ENCODE results near the gene MAGI1.
"Not testable (repeated sequence)": the region's sequence is repeated elsewhere in the genome, so short reads cannot be mapped to it uniquely, and the experiment has no call there.

MAGI1 gene

DNA sequence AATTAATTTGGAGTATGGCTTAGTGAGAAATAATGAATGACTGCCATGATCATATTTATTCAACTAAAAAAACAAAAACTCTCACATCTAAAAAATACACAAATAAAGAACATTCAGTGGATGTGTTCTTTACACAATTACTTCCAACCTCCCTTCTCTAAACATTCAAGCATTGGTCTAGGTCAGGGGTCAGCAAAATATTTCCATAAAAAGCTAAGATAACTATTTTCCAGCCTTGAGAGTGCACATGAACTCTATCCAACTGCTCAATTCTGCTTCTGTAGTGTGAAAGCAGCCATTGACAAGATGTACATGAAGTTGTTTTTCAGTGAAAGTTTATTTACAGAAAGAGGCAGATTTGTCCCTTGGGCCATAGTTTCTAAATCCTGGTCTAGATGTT, 406.3 kb downstream of the MAGI1 start:
- no peak for DNase-seq (ENCODE audit: low read depth in 2 of 2)

DNA sequence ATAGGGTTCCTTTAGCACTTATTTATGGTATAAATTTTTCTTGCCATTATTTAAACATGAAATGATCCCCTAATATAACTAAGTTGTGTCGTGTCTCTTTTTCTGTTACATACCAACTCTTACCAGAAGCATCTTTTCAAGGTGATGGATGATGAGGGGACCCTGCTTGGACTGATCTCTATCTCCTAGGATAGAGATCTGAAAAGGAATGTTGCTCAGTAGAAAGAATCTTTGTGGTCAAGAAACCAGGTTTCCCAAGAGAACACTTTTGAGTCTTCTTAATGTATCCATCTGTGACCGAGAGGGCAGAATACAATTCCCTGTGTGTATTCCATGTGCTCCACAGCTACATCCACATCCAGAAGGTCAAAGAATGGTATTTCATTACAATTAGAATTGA, 409.7 kb downstream of the MAGI1 start:
- no peak for DNase-seq (ENCODE audit: low read depth in 2 of 2)

- no peak for DNase-seq (ENCODE audit: low read depth in 2 of 2)
Observed at GRCh38 chr3:65627062-65627461, 411.7 kb downstream of the MAGI1 start.

DNA sequence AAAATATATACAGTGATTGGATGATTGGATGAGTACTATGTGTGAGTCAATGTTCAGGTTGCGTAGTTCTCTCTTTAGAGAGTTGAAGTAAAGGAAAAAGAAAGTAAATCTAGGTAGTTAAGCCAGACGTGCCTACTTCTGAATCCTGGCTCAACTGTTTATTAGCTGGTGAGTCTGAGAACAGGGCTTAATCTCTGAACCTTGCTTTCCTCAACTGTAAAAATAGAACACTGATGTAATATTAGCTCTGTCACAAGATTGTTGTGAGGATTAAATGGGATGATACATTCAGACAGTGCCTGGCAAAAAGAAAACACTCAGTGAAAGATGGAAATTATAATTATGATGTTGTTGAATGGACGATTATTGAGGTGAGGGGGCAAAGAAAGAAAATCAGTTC, 413.4 kb downstream of the MAGI1 start:
- DNase-seq (ENCODE audit: low read depth in 2 of 2) = no peak

DNA sequence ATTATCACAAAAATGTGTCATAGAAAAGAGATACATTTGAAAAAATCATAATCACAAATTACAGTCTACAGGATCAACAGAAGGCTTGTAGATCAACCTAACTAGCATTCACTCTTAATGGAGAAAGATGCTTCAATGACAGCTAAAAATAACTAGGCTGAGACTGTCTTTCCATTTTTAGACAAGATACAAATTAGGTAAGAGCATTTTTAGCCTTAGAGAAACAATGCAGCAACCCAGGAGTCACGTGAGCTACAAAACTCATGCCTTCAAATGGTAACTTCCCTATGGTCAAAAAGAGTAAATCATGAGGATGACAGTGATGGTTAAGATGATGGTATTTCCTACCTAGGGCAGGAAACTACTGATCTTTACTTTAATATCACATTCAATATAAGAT, 415.4 kb downstream of the MAGI1 start:
- no peak for DNase-seq (ENCODE audit: low read depth in 2 of 2)

DNA sequence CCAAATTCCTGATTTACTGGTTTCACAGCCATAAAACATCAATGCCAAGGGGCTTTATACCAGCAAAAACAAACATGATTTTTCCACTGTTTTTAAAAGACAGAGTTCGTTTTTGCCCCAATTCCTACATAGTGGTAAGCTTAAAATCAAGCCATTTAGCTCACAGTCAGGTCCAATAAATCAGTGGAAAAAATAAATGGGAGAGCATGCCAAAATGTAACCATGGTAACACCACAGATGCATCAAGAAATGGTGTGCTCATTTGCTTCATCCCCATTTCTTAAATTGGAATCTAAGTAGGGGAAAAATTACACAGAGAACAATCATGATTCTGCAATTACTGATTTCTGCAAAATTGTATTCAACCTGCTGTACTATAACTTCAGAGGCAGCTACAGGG, 418.8 kb downstream of the MAGI1 start:
- no peak for DNase-seq (ENCODE audit: low read depth in 2 of 2)

- DNase-seq (ENCODE audit: low read depth in 2 of 2) = no peak
Observed at GRCh38 chr3:65619451-65619881, 419.3 kb downstream of the MAGI1 start.

DNA sequence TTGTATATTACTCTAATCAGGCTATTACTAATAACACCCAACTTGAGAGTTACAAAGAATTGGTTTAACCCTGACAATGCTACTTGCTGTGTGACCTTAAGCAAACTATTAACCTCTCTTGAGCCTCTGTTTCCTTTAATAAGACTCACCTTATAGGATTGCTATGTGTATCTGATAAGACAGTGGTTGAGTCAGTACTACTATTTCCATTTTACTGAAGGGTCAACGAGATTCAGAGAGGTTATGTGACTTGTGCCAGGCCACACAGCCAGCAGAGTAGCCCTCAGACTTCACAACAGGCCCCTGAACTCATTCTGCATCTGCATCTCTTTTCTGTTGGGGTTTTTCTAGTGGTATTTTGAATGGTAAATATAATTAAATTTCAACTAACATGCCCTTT, 420.1 kb downstream of the MAGI1 start:
- DNase-seq (ENCODE audit: low read depth in 2 of 2) = no peak

- no peak for DNase-seq (ENCODE audit: low read depth in 2 of 2)
Observed at GRCh38 chr3:65617787-65618186, 420.9 kb downstream of the MAGI1 start.

GRCh38 chr3:65617209-65617608, 421.5 kb downstream of the MAGI1 start:
- no peak for DNase-seq (ENCODE audit: low read depth in 2 of 2)

GRCh38 chr3:65616563-65616962, 422.2 kb downstream of the MAGI1 start:
- DNase-seq (ENCODE audit: low read depth in 2 of 2) = no peak

- no peak for DNase-seq (ENCODE audit: low read depth in 2 of 2)
Observed at GRCh38 chr3:65615329-65615728, 423.4 kb downstream of the MAGI1 start.

DNA sequence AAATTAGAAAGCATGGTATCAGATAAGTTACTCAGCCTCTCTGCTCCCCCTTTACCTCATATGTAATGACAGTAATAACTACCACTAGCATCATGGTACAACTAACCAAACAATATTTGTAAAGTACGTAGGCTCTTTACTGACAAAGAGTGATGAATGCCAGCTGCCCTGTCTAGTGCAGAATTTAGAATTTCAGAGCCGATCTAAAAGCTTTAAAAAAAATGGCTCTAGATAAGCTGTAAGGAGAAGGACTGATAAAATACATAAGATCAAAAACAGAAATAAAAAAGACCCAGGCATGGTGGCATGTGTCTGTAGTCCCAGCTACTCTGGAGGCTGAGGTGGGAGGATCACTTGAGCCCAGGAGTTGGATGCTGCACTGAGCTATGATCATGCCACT, 424.1 kb downstream of the MAGI1 start:
- no peak for DNase-seq (ENCODE audit: low read depth in 2 of 2)

DNA sequence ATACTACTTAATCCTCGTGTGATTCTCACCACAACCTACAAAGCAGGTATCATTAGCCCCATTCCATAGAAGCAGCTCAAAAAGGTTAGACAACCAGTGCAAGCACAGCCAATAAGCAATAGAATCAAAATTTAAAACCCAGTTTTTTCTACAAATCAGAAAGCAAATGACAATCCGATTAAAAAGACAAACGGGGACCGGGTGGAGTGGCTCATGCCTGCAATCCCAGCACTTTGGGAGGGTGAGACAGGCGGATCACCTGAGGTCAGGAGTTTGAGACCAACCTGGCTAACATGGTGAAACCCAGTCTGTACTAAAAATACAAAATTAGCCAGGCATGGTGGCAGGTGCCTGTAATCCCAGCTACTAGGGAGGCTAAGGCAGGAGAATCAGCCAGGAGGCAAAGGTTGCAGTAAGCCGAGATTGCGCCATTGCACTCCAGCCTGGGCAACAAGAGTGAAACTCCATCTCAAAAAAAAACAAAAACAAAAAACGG, 430.7 kb downstream of the MAGI1 start:
- not testable (repeated sequence) for DNase-seq (ENCODE audit: low read depth in 2 of 2)

DNA sequence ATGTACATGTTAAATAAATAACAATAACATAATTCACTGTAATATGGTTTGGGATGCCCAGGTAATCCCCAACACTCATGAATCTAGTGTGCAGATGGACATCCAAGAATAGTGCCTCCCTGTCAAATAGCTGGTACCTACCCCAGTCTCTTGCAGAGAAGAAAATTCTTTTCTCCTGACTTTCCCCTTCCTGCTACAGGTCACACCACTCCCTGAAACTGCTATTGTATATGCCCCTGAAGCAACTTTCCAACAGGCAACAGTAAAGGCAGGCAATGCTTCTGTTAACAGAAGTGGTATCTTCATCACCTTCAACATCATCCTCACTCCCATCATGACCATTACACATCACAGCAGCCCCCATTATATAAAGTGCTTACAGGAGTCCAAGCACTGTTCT, 431.6 kb downstream of the MAGI1 start:
- DNase-seq (ENCODE audit: low read depth in 2 of 2) = no peak

DNA sequence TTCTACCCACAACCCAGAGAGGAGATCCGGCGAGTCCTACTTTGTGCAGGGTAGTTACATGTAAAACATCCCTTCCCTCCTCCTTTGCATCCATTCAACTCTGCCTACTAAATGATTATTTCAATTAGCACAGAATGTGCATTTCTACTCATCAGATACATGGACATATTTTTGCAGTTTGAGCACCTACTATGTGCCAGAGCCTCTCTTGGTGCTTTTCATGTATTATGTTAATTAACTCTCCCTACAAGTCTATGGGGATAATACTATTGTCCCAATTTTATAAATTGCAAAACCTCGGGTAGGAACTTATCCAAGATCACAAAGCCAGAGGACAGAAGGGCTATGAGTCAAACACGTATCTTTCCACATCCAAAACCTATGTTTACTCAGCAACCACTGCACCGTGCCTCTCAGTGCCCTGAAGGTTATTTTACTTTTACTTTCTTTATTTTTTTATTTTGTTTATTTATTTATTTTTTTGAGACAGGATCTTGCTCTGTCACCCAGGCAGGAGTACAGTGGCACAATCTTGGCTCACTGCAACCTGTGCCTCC, 432.8 kb downstream of the MAGI1 start:
- DNase-seq (ENCODE audit: low read depth in 2 of 2) = no peak

DNA sequence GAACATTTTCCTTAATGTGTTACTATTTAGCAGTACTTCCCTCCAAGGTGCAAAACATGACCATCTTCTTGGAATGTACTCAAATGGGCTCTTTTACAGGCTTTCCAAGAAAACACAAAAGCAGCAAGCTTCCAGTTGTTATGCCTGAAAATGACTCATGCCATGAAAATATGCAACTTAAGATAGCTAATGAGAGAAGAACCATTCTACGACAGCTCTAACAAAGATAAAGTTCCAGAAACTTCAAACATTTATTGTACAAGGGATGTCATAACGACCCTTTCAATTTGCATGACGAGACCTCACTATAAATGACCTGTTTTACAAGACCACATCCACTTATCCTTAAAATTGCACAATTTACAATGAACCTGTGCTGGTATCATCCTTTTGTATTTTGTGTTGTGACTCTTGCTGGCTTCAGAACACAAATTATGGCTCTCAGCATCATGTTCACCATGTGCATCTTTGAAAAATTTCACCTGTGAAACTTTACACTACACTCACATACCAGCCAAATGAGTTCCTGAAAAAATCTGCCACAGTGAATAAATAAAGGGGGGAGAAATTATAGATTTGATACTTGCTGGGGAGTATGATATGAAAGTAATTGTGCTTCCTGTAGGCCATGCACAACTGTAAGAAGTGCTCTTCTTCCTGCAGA, 433.7 kb downstream of the MAGI1 start:
- DNase-seq (ENCODE audit: low read depth in 2 of 2) = no peak

- no peak for DNase-seq (ENCODE audit: low read depth in 2 of 2)
Observed at GRCh38 chr3:65603631-65604030, 435.1 kb downstream of the MAGI1 start.

GRCh38 chr3:65600888-65601287, 437.8 kb downstream of the MAGI1 start:
- no peak for DNase-seq (ENCODE audit: low read depth in 2 of 2)

DNA sequence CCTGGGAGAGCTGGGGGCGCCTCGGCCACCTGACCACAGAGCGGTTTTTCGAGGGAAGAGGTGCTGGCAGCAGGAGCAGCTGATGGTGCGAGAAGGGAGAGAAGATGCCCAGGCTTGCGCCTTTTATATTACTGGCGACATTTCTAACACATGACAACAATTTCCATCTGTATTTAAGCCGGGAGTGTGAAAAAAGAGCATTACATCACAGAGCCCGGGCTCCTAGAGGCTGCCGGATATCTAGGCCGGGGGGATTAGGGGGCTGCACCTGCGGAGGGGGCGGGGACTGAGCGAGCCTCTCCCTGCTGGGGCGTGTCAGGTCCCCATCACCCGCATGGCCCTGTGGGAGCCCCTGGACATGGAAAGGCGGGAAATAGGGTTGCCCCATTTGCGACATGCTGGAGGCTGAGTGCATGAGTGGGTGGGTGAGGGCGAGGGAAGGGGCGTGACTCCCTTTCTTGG, 440.7 kb downstream of the MAGI1 start:
- DNase-seq (ENCODE audit: low read depth in 2 of 2) = no peak

DNA sequence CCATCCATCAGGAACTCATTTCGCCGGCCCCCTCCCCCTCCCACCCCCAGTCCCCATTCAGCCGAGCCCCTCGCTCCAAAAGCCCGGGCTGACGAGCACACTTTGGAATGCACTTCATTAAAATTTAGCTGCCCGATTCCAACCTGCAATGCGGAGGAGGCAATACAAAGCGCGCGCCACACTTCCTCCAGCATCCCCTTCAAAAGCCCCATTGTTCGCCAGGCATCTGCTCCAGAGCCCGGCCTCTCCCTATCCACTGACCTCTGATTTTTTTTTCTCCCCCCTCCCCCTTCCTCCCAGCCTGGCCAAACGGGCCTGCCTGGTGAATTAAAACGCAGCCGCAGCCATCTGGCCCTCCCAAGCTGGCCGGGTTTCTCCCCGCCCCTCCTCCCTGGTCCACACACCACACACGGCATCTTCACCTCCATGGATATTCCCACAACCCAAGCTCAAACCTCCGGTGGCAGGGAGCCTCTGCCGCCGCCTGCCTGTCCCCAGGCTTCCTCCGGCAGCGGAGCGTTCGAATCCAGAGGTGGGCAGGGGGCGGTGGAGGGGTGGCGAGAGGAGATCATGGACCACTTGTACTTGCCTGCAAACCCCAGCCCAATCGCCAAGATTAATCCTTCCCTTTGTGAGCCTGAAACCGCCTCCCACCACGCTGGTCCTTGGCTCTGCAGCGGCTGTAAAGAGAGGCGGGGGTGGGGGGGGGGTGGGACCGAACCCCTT, 441.3 kb downstream of the MAGI1 start:
- no peak for DNase-seq (ENCODE audit: low read depth in 2 of 2)

- DNase-seq (ENCODE audit: low read depth in 2 of 2) = no peak
Observed at GRCh38 chr3:65596571-65597225, 442.0 kb downstream of the MAGI1 start.

- DNase-seq (ENCODE audit: low read depth in 2 of 2) = no peak
Observed at GRCh38 chr3:65596029-65596300, 442.8 kb downstream of the MAGI1 start.

All from stimulated activated CD8-positive, alpha-beta memory T cell treated with anti-CD3 and anti-CD28 coated beads, Interleukin-2, amount 100 ng/mL, for 1 hour (primary cell).